GM18517 (cell line): ENCODE results near the gene NCOA7.
A peak's percentile ranks its signal among the peaks of the same experiment; 100 is the strongest.
"Not testable (repeated sequence)": the region's sequence is repeated elsewhere in the genome, so short reads cannot be mapped to it uniquely, and the experiment has no call there.

Experiments
- ATAC-seq: cut with Tn5 transposase; IDR thresholded peaks from one replicate; pipeline ENCODE4 v1.9.1; 2021; ENCODE audit warnings: mild to moderate bottlenecking, moderate library complexity; ENCODE audit not compliant: unreplicated experiment

NCOA7 gene

DNA sequence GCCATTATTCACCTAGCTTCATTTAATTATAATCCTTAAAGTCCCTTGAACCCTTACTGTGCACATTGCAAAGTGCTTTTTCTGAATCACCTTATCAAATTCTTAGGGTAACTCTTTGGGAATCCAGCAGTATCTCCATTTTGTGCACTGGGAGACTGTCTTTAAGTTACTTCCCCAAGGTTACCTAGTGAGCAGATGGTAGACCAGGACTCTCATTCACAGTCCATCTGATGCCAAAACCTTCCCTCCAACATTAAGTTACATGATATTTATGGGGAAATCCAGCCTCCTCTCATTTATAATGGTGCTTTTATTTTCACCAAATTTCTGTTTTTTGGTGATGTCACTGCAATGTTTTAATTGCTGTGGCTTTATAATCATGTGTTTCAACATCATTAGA is 75.7 kb downstream of the NCOA7 start:
- ATAC-seq: no peak

DNA sequence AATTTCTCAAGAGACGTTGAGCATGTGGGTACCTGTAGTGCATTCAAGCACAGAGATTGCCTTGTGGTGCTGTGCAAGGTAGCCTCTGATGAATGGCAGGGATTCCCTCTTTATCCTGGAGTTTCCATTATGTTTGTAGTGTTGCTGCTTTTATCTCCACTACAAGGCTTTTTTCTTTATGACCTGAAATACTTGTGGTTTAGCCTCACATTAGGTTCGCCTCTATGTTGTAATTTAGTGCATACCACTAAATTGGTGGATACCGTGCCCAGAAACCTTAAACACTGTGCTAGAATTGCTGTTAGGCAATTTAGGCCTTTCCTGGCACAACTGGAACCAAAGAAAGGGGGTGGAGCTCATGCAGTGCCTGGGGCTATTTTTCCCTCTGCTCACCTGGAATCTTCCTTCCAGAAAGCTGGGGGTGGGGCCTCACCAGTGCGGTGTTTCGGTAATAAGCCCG is 76.8 kb downstream of the NCOA7 start:
- ATAC-seq: no peak

DNA sequence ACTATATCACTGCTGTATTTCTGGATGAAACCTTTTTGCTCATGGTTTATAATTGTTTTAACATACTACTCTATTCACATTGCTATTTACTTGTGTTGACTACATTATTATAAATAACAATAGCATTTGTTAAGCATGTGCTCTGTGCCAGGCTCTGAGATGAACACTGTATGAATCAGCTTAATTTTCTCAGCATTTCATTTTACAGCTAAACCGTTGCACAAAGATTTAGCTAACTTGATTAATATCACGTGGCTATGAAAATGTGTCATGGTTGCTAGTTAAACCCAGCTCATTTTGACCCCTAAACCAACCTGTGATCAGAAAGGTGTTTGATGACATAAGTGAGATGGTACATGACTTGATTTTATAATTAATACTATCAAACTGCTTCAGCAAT is 77.5 kb downstream of the NCOA7 start:
- no peak for ATAC-seq

DNA sequence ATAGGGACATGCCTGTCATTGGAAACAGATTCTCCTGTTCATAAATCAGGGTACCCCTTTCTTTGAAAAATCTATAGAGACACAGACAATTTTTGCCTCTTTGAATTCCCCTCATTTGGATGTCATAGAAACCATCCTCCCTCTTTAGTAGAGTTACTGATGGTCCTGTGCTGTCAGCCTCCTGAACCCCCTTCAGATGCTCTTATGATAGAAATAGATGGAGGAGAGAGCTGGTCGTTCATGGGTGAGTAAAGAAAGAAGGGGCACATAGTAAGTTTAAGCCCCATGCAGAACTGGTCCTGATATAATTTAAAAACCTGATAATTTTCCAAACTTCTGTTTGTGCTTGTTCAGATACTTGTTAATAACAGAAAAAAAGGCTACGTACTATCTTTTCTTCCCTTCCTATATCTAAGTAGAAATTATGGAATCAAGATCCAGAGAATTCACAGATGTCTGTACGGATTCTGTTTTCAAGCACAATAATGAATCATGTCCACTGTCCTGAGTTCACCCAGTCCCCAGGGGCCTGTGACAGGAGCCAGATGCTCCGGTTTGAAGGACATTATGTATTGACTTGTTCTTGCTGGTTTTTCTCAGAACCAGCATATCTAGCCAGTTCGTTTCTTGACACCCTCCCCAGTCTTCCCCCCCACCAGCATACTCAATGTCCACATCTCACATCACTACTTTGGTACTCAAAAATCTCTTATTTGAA is 78.1 kb downstream of the NCOA7 start:
- ATAC-seq: no peak

DNA sequence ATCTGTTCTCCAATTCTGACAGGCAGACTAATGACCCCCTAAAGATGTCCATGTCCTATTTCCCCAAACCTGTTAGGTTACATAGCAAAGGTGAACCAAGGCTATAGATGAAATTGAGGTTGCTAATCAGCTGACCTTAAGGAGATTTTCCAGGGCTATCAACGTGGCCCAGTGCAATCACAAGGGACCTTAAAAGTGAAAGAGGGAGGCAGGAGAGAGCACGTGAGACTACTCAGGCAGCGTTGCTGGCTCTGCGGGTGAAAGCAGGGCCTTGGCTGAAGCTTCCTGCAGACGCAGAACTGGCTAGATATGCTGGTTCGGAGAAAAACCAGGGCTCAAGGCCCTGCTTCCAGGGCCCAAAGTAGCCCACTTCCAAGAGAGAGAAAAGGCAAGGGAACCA is 78.7 kb downstream of the NCOA7 start:
- ATAC-seq: no peak

DNA sequence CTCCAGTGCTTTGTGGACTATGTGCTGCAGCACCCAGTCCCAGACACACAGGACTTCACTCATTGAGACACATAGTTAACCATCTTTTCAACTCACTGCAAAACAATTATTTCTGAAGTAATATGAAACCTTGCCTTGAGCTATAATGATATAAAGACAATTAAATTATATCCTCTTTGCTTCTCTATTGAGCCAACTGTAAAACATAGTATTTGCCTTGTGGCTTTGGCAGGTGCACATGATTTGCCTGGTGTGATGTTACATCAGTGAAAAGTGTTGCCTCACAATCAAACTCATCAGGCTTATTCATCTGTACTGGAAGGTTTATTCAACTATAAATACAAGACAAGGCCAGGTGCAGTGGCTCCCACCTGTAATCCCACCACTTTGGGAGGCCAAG is 80.6 kb downstream of the NCOA7 start:
- no peak for ATAC-seq

DNA sequence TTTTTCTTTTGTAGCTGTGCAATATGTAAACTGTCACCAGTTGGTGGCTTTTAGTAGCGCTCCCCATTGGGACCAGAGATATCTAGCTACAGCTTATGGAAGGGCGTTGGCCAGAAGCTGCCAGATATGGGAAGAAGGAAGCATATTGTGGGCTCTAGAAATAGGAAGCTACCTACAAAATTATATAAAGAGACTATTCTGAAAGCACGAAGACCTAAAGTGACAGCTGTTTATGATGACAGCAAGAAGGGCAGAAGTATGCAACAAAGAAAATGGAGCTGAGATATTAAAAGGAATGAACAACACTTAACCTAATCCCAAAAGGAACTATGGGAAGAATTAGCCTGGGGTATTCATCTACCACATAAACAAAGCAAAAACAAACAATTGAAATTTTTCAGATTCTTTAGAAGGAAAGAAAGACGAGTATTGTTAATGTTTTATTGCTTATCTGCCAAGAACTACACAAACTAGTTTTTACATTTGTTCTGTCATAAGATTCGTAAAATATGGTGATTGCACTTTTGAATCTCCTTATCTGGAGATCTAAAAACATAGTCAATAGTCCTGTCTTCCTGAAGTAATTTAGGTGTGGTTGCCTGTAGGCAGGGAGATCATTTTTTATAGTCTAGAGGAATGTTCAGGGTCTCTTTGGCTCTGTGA is 81.6 kb downstream of the NCOA7 start:
- no peak for ATAC-seq

DNA sequence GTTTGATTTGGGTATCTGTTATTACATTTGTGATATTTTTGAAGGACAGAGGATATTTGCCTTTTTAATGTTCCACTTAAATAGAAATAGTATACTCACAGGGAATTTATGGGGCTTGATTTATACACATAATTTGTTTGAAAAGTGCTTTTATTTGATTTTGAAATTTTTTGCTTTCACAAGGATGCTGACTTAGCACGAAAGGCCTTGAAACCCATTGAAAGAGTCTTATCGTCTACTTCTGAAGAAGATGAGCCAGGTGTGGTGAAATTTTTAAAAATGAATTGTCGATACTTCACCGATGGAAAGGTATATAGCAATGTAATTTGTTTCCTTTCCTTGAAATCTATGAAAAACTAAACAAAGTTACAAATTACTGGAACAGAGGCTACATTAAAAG is 91.5 kb downstream of the NCOA7 start:
- no peak for ATAC-seq

DNA sequence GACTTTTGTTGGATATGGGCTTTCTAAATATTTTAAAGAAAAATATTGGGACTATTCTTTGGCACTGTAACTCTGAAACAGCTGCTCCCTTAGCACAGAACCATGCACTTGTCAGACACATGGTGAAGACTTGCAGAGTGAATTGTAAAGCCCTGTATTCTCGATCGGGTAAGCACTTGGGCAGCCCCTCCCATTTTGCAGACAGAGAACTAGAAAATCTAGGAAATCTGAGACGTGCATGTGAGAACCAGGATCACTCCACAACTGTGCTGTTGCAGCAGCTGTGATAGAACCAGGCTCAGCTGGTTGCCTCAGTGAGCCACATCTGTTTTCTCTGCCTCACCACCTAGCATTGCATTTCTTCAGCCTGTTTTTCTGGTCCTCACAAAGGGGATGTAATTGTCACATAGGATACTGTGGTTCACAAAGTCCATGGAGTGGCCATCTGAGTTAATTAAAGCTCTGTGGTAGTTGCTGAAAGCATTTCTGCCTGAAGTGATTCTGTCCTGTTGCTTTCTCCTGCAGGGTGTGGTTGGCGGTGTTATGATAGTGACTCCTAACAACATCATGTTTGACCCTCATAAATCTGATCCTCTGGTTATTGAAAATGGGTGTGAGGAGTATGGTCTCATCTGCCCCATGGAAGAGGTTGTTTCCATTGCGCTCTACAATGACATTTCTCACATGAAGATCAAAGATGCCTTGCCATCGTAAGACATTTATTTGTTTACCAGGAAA is 94.0 kb downstream of the NCOA7 start:
- ATAC-seq: no peak

DNA sequence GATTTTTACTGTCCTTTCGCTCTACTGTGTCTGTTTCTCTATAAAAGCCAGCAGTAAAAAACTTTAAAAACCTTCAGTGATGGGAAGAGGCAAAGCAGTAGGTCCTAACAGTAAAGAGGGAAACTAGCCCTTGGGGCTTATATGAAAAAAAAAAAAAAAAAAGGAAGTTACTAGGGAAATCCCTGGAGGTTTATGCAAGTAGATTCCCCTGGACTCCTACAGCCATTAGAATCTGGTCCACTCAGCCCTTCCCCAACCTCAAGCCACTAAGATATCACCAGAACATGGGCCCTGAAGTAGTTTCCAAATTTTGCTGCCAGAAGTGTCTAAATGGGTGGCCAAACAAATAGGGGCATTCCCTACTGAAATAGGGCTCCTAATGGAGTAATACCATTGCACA is 95.3 kb downstream of the NCOA7 start:
- ATAC-seq: no peak

DNA sequence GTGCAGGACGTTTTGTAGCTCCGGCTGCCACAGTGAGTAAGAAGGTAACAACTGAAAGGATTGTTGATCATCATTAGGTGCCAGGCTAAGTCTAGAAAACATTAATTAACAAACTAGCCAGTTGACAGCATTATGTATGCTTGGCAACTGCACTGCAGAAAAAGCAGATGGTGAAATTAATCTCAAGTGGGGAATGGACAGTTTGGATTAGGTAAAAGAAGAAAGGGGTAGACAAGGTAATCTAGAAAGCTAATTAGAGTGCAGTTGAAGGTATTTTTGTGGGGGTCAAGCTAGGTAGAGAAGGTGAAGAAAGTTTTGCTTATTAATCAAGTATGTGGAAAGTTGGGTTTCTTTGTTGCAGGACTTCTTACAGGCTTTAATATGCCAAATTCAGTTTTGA is 96.2 kb downstream of the NCOA7 start:
- ATAC-seq: no peak

DNA sequence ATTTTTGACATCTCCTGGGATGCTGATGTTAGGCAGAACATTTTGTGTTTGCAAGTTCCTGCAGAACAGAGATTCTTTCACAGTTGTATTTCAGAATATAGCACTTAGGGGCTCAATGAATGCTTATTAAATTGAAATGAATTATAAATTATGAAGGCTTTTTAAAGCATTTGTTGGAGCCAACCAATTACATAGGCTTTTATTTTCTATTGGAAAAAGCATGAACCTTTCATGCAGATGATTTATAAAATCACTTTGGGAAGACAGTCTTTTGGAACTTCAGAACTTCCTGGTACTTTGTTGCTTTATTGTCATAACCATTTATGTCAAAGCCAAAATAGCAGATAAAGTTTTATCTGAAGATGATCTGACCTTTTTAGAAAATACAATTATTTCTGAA is 96.6 kb downstream of the NCOA7 start:
- no peak for ATAC-seq

DNA sequence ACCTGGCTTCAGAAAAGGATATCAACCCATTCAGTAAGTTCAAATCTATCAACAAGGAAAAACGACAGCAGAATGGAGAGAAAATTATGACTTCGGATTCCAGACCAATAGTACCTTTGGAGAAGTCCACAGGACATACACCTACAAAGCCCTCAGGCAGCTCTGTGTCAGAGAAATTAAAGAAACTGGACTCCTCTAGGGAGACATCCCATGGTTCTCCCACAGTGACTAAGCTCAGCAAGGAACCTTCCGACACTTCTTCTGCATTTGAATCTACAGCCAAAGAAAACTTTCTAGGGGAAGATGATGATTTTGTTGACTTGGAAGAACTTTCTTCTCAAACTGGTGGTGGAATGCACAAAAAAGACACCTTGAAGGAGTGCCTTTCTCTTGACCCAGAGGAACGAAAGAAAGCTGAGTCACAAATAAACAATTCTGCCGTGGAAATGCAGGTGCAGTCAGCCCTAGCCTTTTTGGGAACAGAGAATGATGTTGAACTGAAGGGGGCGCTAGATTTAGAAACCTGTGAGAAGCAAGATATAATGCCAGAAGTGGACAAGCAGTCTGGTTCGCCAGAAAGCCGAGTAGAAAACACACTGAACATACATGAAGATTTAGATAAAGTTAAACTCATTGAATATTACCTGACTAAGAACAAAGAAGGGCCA is 98.4 kb downstream of the NCOA7 start:
- ATAC-seq: no peak

DNA sequence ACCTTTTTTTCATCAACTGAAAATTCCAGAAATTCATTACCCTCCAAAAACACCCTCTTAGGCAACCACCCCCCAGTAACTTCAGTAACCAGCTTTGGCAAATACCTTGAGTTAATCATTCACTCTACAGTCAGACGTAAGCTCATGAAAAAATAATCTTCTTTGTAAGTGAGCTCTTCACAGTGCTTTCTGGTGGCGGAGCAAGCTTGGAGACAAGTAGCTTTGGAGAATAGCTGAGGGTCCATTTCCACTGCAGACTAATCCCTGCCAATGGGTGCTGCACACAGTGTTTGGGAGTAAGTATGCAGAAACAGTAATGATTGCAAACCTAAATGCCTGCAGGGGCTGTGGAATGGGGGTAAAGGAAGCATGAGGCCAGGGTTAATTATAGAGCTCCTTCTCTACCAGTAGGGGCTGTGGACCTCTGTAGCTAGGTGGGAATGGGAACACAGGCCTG is 109.0 kb downstream of the NCOA7 start:
- ATAC-seq: no peak

DNA sequence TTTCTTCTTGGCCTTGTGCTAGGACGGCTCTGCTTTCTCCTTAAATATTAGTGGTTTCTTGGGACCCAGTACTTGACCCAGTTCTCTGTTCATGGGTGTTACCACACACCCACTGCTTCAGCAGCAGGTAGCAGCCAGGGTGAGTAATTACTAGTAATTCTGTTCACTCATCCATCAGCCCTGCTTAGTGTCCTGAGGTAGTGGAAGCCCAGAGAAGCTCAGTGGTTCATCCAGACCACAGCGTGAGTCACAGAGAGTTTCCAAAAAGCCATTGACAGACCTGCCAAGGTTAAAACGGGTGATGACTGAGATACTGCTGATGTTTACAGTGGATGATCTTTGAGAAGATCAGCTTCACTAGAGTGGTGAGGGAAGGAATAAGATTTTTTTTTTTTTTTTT is 114.1 kb downstream of the NCOA7 start:
- ATAC-seq: peak; percentile 56

DNA sequence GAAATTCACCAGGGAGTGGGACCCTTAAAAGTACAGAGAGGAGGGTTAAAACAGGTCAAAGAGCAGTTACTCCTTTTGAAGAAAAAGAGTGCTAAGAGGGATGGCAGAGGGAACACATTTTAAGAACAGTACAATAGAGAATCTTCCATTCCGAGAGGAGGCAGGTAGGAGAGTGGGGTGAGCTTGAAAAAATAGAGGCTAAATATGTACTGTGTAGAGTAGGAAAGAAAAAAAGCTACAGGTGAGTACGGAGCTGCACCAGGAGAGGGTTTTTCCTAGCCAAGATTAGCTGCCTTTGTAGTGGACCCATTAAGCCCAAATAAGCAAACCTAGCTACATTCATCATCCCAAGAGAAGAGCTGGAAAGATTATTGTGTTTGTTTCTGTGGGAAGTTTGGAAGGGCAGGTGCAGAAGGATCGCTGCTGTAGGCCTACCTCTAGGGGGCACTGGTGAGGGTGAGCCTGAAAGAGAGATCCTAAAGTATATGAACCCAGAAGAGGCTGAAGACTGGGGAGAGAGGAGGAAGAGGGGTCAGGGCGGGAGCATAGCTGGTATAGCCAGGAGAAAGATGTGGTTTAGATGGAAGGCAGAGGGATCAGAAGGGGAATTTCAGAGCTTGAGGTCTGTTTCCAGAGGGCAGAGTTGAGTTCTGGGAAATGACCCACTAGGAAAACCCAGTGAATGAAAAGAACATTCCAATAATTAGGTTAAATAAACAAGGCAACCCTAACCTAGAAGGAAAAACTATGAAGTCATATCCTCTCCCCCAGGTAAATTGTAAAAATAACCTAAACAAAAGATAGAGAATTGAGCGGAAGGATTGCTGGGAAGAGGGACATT is 115.6 kb downstream of the NCOA7 start:
- no peak for ATAC-seq

DNA sequence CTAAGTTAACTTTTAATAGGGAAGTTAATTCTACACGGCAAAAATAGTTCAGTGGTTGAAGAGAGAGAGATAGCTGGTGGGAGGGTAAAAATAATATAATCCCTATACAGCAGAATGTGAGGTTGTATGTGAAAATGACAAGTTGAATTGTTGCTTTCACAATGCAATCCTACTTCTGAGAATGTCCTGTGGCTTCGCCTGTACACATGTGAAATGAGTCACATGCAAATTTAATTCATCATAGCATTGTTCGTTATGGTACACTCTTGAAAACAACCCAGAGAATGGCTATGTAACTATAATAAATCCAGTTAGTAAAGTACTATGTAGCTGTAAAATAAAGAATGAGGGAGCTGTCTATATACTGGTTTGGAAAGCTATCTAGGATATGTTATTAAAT is 119.8 kb downstream of the NCOA7 start:
- peak; percentile 99 for ATAC-seq

DNA sequence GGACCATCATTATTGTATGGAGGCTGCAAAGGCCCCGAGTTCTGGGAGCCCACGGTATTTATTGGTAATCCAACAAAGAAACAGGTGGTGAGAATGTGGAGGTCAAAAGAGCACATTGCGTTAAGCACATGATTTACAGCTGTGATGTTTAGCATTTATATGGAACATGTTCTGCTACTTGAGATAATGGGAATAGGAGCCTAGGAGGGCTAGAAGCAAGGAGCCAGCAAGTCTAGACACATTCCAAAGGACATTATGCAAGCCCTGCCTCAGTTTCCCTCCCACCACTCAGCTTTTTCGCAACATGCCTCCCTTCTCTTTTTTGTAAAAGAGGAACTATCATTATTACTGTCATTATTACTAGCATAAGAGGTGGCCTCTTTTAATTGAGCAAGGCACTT is 120.3 kb downstream of the NCOA7 start:
- not testable (repeated sequence) for ATAC-seq

DNA sequence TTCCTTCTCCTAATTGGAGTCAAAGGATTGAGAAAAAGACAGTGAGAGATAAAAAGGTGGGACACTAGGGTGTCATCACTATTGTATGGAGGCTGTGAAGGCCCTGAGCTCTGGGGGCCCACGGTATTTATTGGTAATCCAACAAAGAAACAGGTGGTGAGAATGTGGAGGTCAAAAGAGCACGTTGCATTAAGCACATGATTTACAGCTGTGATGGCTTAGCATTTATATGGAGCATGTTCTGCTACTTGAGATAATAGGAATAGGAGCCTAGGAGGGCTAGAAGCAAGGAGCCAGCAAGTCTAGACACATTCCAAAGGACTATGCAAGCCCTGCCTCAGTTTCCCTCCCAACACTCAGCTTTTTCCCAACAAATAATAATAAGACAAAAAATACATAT is 121.7 kb downstream of the NCOA7 start:
- not testable (repeated sequence) for ATAC-seq

DNA sequence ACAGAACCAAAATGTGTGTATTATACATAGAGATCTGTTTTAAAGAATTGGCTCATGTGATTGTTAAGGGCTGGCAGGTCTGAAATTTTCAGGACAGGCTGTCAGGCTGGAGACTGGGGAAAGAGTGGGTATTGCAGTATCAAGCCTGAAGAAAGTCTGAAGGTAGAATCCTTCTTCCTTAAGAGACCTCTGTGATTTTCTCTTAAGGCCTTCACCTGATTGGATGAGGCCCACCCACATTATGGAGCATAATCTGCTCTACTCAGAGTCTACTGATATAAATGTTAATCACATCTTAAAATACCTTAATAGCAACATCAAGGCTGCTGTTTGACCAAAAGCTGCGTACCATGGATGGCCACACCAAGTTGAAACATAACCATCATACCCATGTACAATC is 122.4 kb downstream of the NCOA7 start:
- no peak for ATAC-seq
